HG03378 (cell line): Measurements from ENCODE around the gene ENTHD1.
A peak's percentile ranks its signal among the peaks of the same experiment; 100 is the strongest.
"Not testable (repeated sequence)": the region's sequence is repeated elsewhere in the genome, so short reads cannot be mapped to it uniquely, and the experiment has no call there.

ENCODE experiments used
- ATAC-seq: cut with Tn5 transposase; IDR thresholded peaks from one replicate; pipeline ENCODE4 v1.9.1; 2021; ENCODE audit warnings: mild to moderate bottlenecking, moderate library complexity; ENCODE audit not compliant: unreplicated experiment

Gene ENTHD1

GRCh38 chr22:39925273-39925672 lies 31.7 kb upstream of the ENTHD1 start:
- ATAC-seq = no peak

- ATAC-seq = no peak
Measured at GRCh38 chr22:39924286-39924685, 30.7 kb upstream of the ENTHD1 start.

GRCh38 chr22:39923696-39924095 lies 30.1 kb upstream of the ENTHD1 start:
- no peak for ATAC-seq

GRCh38 chr22:39920134-39920743 lies 26.7 kb upstream of the ENTHD1 start:
- ATAC-seq = no peak

- no peak for ATAC-seq
Measured at GRCh38 chr22:39917776-39918495, 24.4 kb upstream of the ENTHD1 start.

- ATAC-seq = no peak
Measured at GRCh38 chr22:39917197-39917643, 23.7 kb upstream of the ENTHD1 start.

- no peak for ATAC-seq
Measured at GRCh38 chr22:39916496-39916895, 22.9 kb upstream of the ENTHD1 start.

GRCh38 chr22:39915295-39915726 lies 21.8 kb upstream of the ENTHD1 start:
- no peak for ATAC-seq

GRCh38 chr22:39914584-39914983 lies 21.0 kb upstream of the ENTHD1 start:
- ATAC-seq = no peak

GRCh38 chr22:39913886-39914285 lies 20.3 kb upstream of the ENTHD1 start:
- ATAC-seq = no peak

- ATAC-seq = no peak
Measured at GRCh38 chr22:39913321-39913720, 19.8 kb upstream of the ENTHD1 start.

- ATAC-seq = no peak
Measured at GRCh38 chr22:39910876-39911613, 17.5 kb upstream of the ENTHD1 start.

GRCh38 chr22:39908737-39909136 lies 15.2 kb upstream of the ENTHD1 start:
- ATAC-seq = no peak

GRCh38 chr22:39908136-39908535 lies 14.6 kb upstream of the ENTHD1 start:
- no peak for ATAC-seq

- no peak for ATAC-seq
Measured at GRCh38 chr22:39907605-39908097, 14.1 kb upstream of the ENTHD1 start.

- no peak for ATAC-seq
Measured at GRCh38 chr22:39907047-39907446, 13.5 kb upstream of the ENTHD1 start.

- ATAC-seq = no peak
Measured at GRCh38 chr22:39906207-39906606, 12.6 kb upstream of the ENTHD1 start.

GRCh38 chr22:39905687-39906086 lies 12.1 kb upstream of the ENTHD1 start:
- no peak for ATAC-seq

GRCh38 chr22:39904862-39905261 lies 11.3 kb upstream of the ENTHD1 start:
- no peak for ATAC-seq

GRCh38 chr22:39904024-39904423 lies 10.5 kb upstream of the ENTHD1 start:
- ATAC-seq = not testable (repeated sequence)

GRCh38 chr22:39901565-39902146 lies 8.1 kb upstream of the ENTHD1 start:
- peak; percentile 15 for ATAC-seq
